ENCODE results near the gene EML4.

DNA sequence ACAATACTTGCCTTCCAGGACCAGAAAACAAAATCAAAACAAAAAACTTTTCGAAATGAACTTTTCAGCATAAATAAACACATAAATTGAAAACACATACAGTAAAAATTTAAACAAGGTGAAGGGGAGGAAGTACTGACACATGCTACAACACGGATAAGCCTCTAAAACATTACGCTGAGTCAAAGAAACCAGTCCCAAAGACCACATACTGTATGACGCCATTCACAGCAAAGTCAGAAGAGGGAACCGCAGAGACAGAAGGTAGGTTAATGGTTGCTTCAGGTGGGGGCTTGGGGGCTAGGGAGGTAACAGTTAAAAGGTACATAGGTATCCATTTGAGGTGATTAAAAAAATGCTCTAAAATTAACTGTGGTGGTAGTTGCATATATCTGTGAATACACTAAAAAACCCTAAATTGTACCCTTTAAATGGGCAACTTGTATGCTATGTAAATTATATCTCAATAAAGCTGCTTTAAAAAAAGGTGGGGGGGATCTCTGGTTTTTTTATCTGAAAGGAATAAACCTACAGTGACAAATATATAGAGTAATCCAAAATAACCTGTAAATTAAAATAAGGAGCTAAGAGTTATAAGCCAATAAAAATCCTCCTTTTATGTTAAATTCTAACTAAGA, 184.8 kb downstream of the EML4 start:
- TF ChIP-seq, protein P1, sequence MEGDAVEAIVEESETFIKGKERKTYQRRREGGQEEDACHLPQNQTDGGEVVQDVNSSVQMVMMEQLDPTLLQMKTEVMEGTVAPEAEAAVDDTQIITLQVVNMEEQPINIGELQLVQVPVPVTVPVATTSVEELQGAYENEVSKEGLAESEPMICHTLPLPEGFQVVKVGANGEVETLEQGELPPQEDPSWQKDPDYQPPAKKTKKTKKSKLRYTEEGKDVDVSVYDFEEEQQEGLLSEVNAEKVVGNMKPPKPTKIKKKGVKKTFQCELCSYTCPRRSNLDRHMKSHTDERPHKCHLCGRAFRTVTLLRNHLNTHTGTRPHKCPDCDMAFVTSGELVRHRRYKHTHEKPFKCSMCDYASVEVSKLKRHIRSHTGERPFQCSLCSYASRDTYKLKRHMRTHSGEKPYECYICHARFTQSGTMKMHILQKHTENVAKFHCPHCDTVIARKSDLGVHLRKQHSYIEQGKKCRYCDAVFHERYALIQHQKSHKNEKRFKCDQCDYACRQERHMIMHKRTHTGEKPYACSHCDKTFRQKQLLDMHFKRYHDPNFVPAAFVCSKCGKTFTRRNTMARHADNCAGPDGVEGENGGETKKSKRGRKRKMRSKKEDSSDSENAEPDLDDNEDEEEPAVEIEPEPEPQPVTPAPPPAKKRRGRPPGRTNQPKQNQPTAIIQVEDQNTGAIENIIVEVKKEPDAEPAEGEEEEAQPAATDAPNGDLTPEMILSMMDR (IDR thresholded peaks at IDR 0.05), result no peak
- TF ChIP-seq POLR2A (IDR thresholded peaks at IDR 0.05), result no peak
